Karpas-422 (cell line): Measurements from ENCODE around the gene RGS9. TPM values are rescaled to one million over a fixed set of nuclear protein-coding genes. Genes with fewer than 3 reads are reported as not detected.

Experiments used
- DNase-seq: peaks from one replicate; pipeline ENCODE4 v3.0.0-alpha.2; 2015
- H2AFZ ChIP-seq: fragments of 200-600 bp; sonication (generic); 2 replicates; pipeline ENCODE4 v1.6.1; 2014; ENCODE audit warnings: antibody characterized with exemption, low read length, mixed read lengths
- H3K27ac ChIP-seq: fragments of 200-600 bp; sonication (generic); 2 replicates; pipeline ENCODE4 v1.5.1; 2014; ENCODE audit warnings: mild to moderate bottlenecking, low read length, moderate library complexity
- H3K27me3 ChIP-seq: fragments of 200-600 bp; sonication (generic); 2 replicates; pipeline ENCODE4 v1.6.1; 2014; ENCODE audit warnings: low read length, mixed read lengths
- H3K36me3 ChIP-seq: fragments of 200-600 bp; sonication (generic); 2 replicates; pipeline ENCODE4 v1.6.1; 2014; ENCODE audit warnings: low read length, mixed read lengths; ENCODE audit not compliant: insufficient read depth
- H3K4me1 ChIP-seq: fragments of 200-600 bp; sonication (generic); 2 replicates; pipeline ENCODE4 v1.6.1; 2014; ENCODE audit warnings: mild to moderate bottlenecking, low read length, mixed read lengths
- H3K4me2 ChIP-seq: fragments of 200-600 bp; sonication (generic); 2 replicates; pipeline ENCODE4 v1.6.1; 2014; ENCODE audit warnings: low read length, low read depth, mild to moderate bottlenecking; ENCODE audit not compliant: poor library complexity, severe bottlenecking
- H3K4me3 ChIP-seq: fragments of 200-600 bp; sonication (generic); 2 replicates; pipeline ENCODE4 v1.5.1; 2014; ENCODE audit warnings: mild to moderate bottlenecking, antibody characterized with exemption, low read length, mixed read lengths
- H3K79me2 ChIP-seq: fragments of 200-600 bp; sonication (generic); 2 replicates; pipeline ENCODE4 v1.6.1; 2014; ENCODE audit warnings: mild to moderate bottlenecking, low read length, mixed read lengths
- H3K9ac ChIP-seq: fragments of 200-600 bp; sonication (generic); 2 replicates; pipeline ENCODE4 v1.6.0; 2014; ENCODE audit warnings: low read length
- H3K9me2 ChIP-seq: fragments of 200-600 bp; sonication (generic), shearing (Covaris generic); replicated peaks from 2 replicates; pipeline ENCODE4 v1.6.0; 2014; ENCODE audit warnings: mild to moderate bottlenecking, low read length, moderate library complexity; ENCODE audit not compliant: insufficient read depth
- H3K9me3 ChIP-seq: fragments of 300-700, 200-600 bp; sonication (generic); 2 replicates; pipeline ENCODE4 v1.6.1; 2014; ENCODE audit warnings: low read length, mixed read lengths
- H4K20me1 ChIP-seq: fragments of 200-600 bp; sonication (generic); 2 replicates; pipeline ENCODE4 v1.6.1; 2014; ENCODE audit warnings: mild to moderate bottlenecking, antibody characterized with exemption, low read length, low read depth; ENCODE audit not compliant: insufficient read depth
- total RNA-seq: library from RNA; depleted of rRNA; stranded (reverse); fragments of >200 nt; shearing (Covaris generic); gene quantifications from 2 replicates; pipeline ENCODE4 v1.2.3, GENCODE V29; 2014; ENCODE audit warnings: low replicate concordance

Gene RGS9
- total RNA-seq, 1 experiment from 2014 or later = 12.9 TPM

DNA sequence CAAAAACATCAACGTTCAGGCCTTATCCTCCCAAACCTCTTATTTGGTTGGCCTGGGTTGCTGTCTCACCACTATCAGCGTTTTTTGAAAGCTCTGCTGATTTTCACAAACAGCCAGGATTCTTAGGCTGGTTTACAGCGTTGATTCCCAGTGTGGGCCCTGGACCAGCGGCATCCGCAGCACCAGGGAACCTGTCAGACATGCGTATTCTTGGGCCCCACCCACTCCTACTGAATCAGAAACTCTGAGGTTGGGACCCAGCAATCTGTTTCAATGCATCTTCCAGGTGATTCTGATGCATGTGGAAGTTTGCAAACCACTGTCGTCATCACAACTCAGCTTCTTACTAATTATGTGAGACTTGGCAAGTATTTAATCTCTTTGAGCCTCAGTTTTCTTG is 58.5 kb downstream of the RGS9 start:
- no peaks in the 10 kb centered on the region for H3K36me3 ChIP-seq
- H3K27me3 ChIP-seq = no peaks in the 10 kb centered on the region
- H3K27ac ChIP-seq = no peak overlapping the region
- no peaks in the 10 kb centered on the region for H3K9me3 ChIP-seq
- no peak for DNase-seq
- H3K4me2 ChIP-seq = no peak overlapping the region
- no peaks in the 10 kb centered on the region for H3K9me2 ChIP-seq
- no peaks in the 10 kb centered on the region for H3K79me2 ChIP-seq
- H4K20me1 ChIP-seq = no peaks in the 10 kb centered on the region
- no peak overlapping the region for H3K4me3 ChIP-seq
- no peak overlapping the region for H2AFZ ChIP-seq
- H3K4me1 ChIP-seq = peaks cover 2% of the 10 kb centered on the region
- H3K9ac ChIP-seq = no peak overlapping the region

- H3K9me3 ChIP-seq = no peaks in the 10 kb centered on the region
These were observed 59.4 kb downstream of the RGS9 start for GRCh38 chr17:65196617-65197016.

GRCh38 chr17:65197201-65197600 is 60.0 kb downstream of the RGS9 start:
- Histone ChIP-seq H3K4me1 (peaks cover 2% of the 10 kb centered on the region), H2AFZ (no peak overlapping the region), H3K4me2 (no peak overlapping the region), H3K36me3 (no peaks in the 10 kb centered on the region), H3K27me3 (no peaks in the 10 kb centered on the region), H3K4me3 (no peak overlapping the region), H3K79me2 (no peaks in the 10 kb centered on the region), H3K27ac (no peak overlapping the region), H3K9me2 (no peaks in the 10 kb centered on the region), H3K9me3 (no peaks in the 10 kb centered on the region), H3K9ac (no peak overlapping the region), H4K20me1 (no peaks in the 10 kb centered on the region)
- no peak for DNase-seq

More at GRCh38 chr17:65196617-65197016, 59.4 kb downstream of the RGS9 start:
- no peak overlapping the region for H3K9ac ChIP-seq
- H3K36me3 ChIP-seq = no peaks in the 10 kb centered on the region
- H3K27me3 ChIP-seq = no peaks in the 10 kb centered on the region
- no peak overlapping the region for H3K4me3 ChIP-seq
- no peaks in the 10 kb centered on the region for H3K9me2 ChIP-seq
- H3K79me2 ChIP-seq = no peaks in the 10 kb centered on the region
- no peak overlapping the region for H3K27ac ChIP-seq
- H3K4me2 ChIP-seq = no peak overlapping the region
- no peaks in the 10 kb centered on the region for H4K20me1 ChIP-seq
- H2AFZ ChIP-seq = no peak overlapping the region
- DNase-seq = no peak
- peaks cover 2% of the 10 kb centered on the region for H3K4me1 ChIP-seq

GRCh38 chr17:65198653-65199382 is 61.6 kb downstream of the RGS9 start:
- H2AFZ ChIP-seq = no peak overlapping the region
- peak; percentile 83 for DNase-seq

GRCh38 chr17:65201331-65201730 is 64.2 kb downstream of the RGS9 start:
- no peaks in the 10 kb centered on the region for H4K20me1 ChIP-seq
- no peak overlapping the region for H3K4me3 ChIP-seq
- H3K79me2 ChIP-seq = no peaks in the 10 kb centered on the region
- no peaks in the 10 kb centered on the region for H3K36me3 ChIP-seq
- H2AFZ ChIP-seq = no peak overlapping the region
- H3K27me3 ChIP-seq = no peaks in the 10 kb centered on the region
- H3K4me1 ChIP-seq = peaks cover 2% of the 10 kb centered on the region
- H3K9me2 ChIP-seq = no peaks in the 10 kb centered on the region
- H3K9ac ChIP-seq = no peak overlapping the region
- no peak overlapping the region for H3K27ac ChIP-seq
- no peaks in the 10 kb centered on the region for H3K9me3 ChIP-seq
- no peak for DNase-seq
- H3K4me2 ChIP-seq = no peak overlapping the region

More at GRCh38 chr17:65198653-65199382, 61.6 kb downstream of the RGS9 start:
- Histone ChIP-seq H3K4me1 (peaks cover 2% of the 10 kb centered on the region), H3K79me2 (no peaks in the 10 kb centered on the region), H3K27me3 (no peaks in the 10 kb centered on the region), H3K9me2 (no peaks in the 10 kb centered on the region), H4K20me1 (no peaks in the 10 kb centered on the region), H3K9ac (no peak overlapping the region), H3K4me2 (no peak overlapping the region), H3K9me3 (no peaks in the 10 kb centered on the region), H3K4me3 (no peak overlapping the region), H3K27ac (no peak overlapping the region), H3K36me3 (no peaks in the 10 kb centered on the region)

- Histone ChIP-seq H3K9ac (no peak overlapping the region), H3K36me3 (no peaks in the 10 kb centered on the region), H3K4me3 (no peak overlapping the region), H2AFZ (no peak overlapping the region), H3K27me3 (no peaks in the 10 kb centered on the region), H3K4me1 (peaks cover 2% of the 10 kb centered on the region), H4K20me1 (no peaks in the 10 kb centered on the region), H3K79me2 (no peaks in the 10 kb centered on the region), H3K9me2 (no peaks in the 10 kb centered on the region), H3K27ac (no peak overlapping the region), H3K9me3 (no peaks in the 10 kb centered on the region), H3K4me2 (no peak overlapping the region)
- no peak for DNase-seq
These were observed 65.8 kb downstream of the RGS9 start for GRCh38 chr17:65202844-65203571.

DNA sequence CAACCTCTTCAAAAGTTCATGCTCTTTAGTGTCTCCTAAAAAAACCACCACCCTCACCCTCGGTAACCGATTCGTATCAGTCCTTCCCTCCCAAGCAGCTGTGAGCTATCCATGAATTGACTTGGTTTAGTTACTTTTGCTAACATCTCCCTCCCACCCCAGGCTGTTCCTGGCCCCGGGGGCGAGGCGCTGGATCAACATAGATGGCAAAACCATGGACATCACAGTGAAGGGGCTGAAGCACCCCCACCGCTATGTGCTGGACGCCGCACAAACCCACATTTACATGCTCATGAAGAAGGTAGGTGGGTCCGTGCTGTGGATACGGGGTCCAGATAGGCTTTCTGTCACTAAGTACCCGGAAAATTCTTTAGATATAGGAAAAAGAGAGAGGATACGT is 66.8 kb downstream of the RGS9 start:
- H3K27ac ChIP-seq = no peak overlapping the region
- H3K4me3 ChIP-seq = no peak overlapping the region
- no peaks in the 10 kb centered on the region for H4K20me1 ChIP-seq
- no peak overlapping the region for H3K4me2 ChIP-seq
- no peaks in the 10 kb centered on the region for H3K79me2 ChIP-seq
- no peaks in the 10 kb centered on the region for H3K9me2 ChIP-seq
- H3K9ac ChIP-seq = no peak overlapping the region
- no peaks in the 10 kb centered on the region for H3K9me3 ChIP-seq
- H3K36me3 ChIP-seq = no peaks in the 10 kb centered on the region
- no peak for DNase-seq
- H3K27me3 ChIP-seq = no peaks in the 10 kb centered on the region
- no peaks in the 10 kb centered on the region for H3K4me1 ChIP-seq
- H2AFZ ChIP-seq = no peak overlapping the region

- Histone ChIP-seq H3K4me1 (no peaks in the 10 kb centered on the region), H3K27ac (no peak overlapping the region), H3K4me2 (no peak overlapping the region), H3K9me2 (no peaks in the 10 kb centered on the region), H3K79me2 (no peaks in the 10 kb centered on the region), H3K9me3 (no peaks in the 10 kb centered on the region), H3K36me3 (no peaks in the 10 kb centered on the region), H4K20me1 (no peaks in the 10 kb centered on the region), H3K9ac (no peak overlapping the region), H3K27me3 (no peaks in the 10 kb centered on the region), H2AFZ (no peak overlapping the region), H3K4me3 (no peak overlapping the region)
- DNase-seq = no peak
These were observed 68.5 kb downstream of the RGS9 start for GRCh38 chr17:65205655-65206054.
